ENCODE results near the gene MOB3B. TPM values are rescaled to one million over a fixed set of nuclear protein-coding genes. Genes with fewer than 3 reads are reported as not detected.

MOB3B gene
- total RNA-seq, 1 donor from 2014 or later, result 17.8 TPM

DNA sequence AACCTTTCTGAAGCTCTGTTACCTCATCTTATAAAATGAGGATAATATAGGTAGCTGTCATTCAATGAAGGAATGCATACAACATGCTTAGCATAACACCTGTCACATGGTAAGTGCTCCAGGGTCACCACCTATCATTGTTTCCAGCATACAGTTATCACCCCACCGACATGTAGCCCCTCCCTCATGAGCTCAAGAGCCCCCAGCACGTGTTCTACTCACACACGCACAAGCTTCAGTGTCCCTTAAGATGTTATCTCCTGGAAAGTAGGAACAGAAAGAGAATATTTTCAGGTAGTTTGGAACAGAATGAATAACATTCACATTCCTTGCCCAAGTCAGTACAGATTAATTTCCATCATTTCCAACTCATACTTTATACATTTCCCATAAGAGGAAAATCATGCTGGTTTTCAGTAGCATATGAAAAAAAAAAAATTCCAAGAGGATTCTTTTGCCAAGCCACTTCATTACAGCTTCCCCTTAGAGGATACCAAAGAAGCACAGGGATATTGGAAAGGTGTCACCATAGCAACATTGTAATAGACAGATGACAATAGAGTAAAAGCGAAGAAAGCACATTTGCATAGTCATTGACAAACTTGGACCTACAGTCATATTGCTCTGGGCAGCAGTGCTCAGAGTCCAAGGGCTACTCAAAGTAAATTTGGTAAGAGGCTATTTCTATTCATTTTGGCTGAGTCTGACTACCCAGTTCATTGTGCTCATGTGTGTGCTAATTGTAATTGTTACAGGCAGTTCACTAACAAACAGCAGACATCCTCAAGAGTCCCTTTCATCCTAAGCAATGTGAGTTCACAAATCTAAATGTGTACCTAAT lies 1.5 kb upstream of the MOB3B start:
- H3K4me1 ChIP-seq, result peaks cover 17% of the 10 kb centered on the region
- ATAC-seq (no peak), DNase-seq (no peak)
- H3K4me3 ChIP-seq, result no peak overlapping the region
- H3K27me3 ChIP-seq, result no peaks in the 10 kb centered on the region
- H3K36me3 ChIP-seq, result no peaks in the 10 kb centered on the region
- TF ChIP-seq, protein P1, sequence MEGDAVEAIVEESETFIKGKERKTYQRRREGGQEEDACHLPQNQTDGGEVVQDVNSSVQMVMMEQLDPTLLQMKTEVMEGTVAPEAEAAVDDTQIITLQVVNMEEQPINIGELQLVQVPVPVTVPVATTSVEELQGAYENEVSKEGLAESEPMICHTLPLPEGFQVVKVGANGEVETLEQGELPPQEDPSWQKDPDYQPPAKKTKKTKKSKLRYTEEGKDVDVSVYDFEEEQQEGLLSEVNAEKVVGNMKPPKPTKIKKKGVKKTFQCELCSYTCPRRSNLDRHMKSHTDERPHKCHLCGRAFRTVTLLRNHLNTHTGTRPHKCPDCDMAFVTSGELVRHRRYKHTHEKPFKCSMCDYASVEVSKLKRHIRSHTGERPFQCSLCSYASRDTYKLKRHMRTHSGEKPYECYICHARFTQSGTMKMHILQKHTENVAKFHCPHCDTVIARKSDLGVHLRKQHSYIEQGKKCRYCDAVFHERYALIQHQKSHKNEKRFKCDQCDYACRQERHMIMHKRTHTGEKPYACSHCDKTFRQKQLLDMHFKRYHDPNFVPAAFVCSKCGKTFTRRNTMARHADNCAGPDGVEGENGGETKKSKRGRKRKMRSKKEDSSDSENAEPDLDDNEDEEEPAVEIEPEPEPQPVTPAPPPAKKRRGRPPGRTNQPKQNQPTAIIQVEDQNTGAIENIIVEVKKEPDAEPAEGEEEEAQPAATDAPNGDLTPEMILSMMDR (IDR thresholded peaks at IDR 0.05), result no peak
- no peak overlapping the region for H3K27ac ChIP-seq
- no peaks in the 10 kb centered on the region for H3K9me3 ChIP-seq
- intact Hi-C loops (cut with DNase I), result no loop called here

DNA sequence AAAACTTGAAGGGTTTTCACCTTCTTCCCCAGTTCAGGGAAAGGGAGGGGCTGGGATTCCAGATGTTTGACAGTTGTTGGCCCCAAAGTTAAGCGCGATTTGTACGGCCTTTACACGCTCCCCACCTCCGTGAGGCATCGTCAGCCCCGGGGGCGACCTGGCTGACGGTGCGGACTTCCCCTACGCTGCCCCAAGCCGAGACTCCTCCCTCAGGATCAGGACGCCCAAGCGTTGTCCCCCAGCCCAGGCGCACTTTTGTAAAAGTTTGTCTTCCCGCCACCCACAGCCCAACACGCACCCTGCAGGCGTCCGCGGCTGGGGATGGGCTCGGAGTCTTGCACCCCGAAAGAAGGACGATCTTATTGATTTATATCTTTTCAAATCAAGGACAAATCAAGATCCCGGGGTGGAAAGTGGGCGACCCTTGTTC lies 713 bp downstream of the MOB3B start:
- TF ChIP-seq, protein P1 (IDR thresholded peaks at IDR 0.05), result no peak
- intact Hi-C loops (cut with DNase I), result no loop called here
- no peaks in the 10 kb centered on the region for H3K27me3 ChIP-seq
- ATAC-seq, result peak; percentile 68
- H3K4me1 ChIP-seq, result peaks cover 8% of the 10 kb centered on the region
- no peaks in the 10 kb centered on the region for H3K9me3 ChIP-seq
- H3K36me3 ChIP-seq, result no peaks in the 10 kb centered on the region
- H3K27ac ChIP-seq, result peak overlapping the region; percentile 89
- peak overlapping the region; percentile 86 for H3K4me3 ChIP-seq
- peak; percentile 82 for DNase-seq

DNA sequence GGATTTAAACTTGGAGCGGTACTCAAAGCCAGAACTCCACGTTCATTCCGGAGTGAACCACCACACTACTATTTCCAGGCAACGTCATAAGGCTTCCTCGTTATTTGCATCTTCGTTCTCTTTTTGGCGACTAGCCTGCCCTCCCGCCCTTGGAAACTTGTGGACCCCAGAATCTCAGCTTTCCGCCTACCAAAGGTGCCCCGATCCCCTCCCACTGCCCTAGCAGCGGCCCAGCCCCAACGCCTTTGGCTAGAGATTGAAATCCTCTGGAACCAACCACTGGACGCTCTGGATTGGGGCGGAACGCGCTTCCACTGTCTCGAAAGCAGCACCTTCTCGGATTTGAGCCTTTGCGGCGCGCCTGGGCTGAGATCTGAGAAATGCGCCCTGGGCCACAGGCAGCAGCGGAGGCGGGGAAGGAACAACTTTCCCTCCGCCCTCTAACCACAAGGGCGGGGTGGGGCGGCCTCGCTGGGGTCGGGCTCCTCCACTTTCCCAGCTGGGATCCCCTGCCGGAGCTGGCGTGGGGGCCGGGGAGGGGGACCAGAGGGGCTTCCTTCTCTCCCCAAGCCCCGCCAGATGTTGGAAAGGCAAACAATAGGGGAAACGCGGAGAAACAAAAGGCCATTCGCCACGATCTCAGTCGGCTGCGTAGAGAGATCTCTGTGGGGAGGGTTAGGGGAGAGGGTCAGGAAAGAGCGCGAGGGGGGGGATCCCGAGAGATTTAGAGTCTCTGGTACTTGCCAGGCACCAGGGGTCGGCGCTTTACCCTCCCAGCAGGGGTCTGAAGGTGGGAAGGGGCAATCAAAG lies 1.3 kb downstream of the MOB3B start:
- TF ChIP-seq, protein P1 (IDR thresholded peaks at IDR 0.05), result no peak
- H3K4me3 ChIP-seq, result peak overlapping the region; percentile 86
- no peaks in the 10 kb centered on the region for H3K27me3 ChIP-seq
- peak; percentile 87 for ATAC-seq
- peaks cover 2% of the 10 kb centered on the region for H3K4me1 ChIP-seq
- peak overlapping the region; percentile 89 for H3K27ac ChIP-seq
- H3K36me3 ChIP-seq, result no peaks in the 10 kb centered on the region
- intact Hi-C loops (cut with DNase I), result no loop called here
- DNase-seq, result peak; percentile 91
- no peaks in the 10 kb centered on the region for H3K9me3 ChIP-seq

DNA sequence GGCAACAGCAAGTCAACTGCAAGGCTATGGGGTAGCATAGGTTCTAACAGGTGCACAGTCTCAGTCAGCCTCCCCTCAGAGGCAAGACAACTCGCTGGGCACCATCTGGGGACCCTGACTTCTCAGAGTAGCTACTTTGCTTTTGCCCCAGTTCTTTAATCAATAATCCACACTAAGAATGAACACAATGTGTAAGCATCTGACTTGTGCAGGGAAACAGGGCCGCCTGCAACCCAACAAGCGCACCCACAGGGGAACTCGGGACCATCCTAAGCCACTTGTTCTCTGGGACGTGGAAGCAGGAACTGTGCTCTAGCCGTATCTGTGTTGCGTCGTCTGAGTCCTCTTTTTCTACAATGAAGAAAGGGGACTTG lies 1.9 kb downstream of the MOB3B start:
- no peaks in the 10 kb centered on the region for H3K4me1 ChIP-seq

DNA sequence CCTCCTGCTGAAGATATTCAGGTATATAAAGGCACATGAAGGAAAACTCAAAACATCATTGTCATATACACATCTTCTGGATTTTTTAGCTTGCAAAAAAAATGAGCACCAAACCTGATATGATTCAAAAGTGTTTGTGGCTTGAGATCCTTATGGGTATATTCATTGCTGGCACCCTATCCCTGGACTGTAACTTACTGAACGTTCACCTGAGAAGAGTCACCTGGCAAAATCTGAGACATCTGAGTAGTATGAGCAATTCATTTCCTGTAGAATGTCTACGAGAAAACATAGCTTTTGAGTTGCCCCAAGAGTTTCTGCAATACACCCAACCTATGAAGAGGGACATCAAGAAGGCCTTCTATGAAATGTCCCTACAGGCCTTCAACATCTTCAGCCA lies 5.4 kb downstream of the MOB3B start, which contains the start of gene IFNK:
TSS of gene IFNK (plus strand) at position 55 of the 400 bp plus-strand sequence. CDS start at position 102, 47 bp downstream.
- H3K36me3 ChIP-seq, result no peaks in the 10 kb centered on the region
- no peak for DNase-seq
- H3K4me3 ChIP-seq, result no peak within 1 kb of the TSS
- intact Hi-C loops (cut with DNase I), result no loop called here
- H3K9me3 ChIP-seq, result no peaks in the 10 kb centered on the region
- no peak for ATAC-seq
- TF ChIP-seq, protein P1 (IDR thresholded peaks at IDR 0.05), result no peak
- no peak within 1 kb of the TSS for H3K27ac ChIP-seq
- H3K27me3 ChIP-seq, result no peaks in the 10 kb centered on the region
- H3K4me1 ChIP-seq, result no peaks in the 10 kb centered on the region

More for the DNA sequence above, 1.9 kb downstream of the MOB3B start:
- ATAC-seq (peak; percentile 2), DNase-seq (no peak)
- TF ChIP-seq, protein P1 (IDR thresholded peaks at IDR 0.05), result no peak
- no peaks in the 10 kb centered on the region for H3K9me3 ChIP-seq
- no peaks in the 10 kb centered on the region for H3K27me3 ChIP-seq
- peak overlapping the region; percentile 86 for H3K4me3 ChIP-seq
- H3K36me3 ChIP-seq, result no peaks in the 10 kb centered on the region
- intact Hi-C loops (cut with DNase I), result no loop called here
- H3K27ac ChIP-seq, result peak overlapping the region; percentile 89

Data from upper lobe of right lung (tissue), 1 donor.